NOMO-1 treated with dmso at 0.1 percent for 144 hours (cell line): Measurements from ENCODE around the gene TENM4.

Source experiments
- DNase-seq: peaks from one replicate; lab custom pipeline; 2025; ENCODE audit not compliant: unreplicated experiment; lab: John Stamatoyannopoulos, UW

The TENM4 gene

GRCh38 chr11:79440571-79441460, at the start of gene TENM4:
Gene TENM4 (minus strand): TSS chr11:79441030. CDS start chr11:79069944, 371,086 bp downstream.
- peak; percentile 61 for DNase-seq

GRCh38 chr11:79488286-79488685, 47.5 kb upstream of the TENM4 start:
- DNase-seq, result no peak

GRCh38 chr11:79487412-79487811, 46.6 kb upstream of the TENM4 start:
- DNase-seq, result peak; percentile 29

GRCh38 chr11:79486242-79486984, 45.6 kb upstream of the TENM4 start:
- no peak for DNase-seq

GRCh38 chr11:79485694-79486093, 44.9 kb upstream of the TENM4 start:
- DNase-seq, result no peak

GRCh38 chr11:79484872-79485271, 44.0 kb upstream of the TENM4 start:
- DNase-seq, result no peak

- DNase-seq, result peak; percentile 50
These were observed 42.0 kb upstream of the TENM4 start for GRCh38 chr11:79482800-79483199.

GRCh38 chr11:79481795-79482194, 41.0 kb upstream of the TENM4 start:
- peak; percentile 46 for DNase-seq

GRCh38 chr11:79480864-79481263, 40.0 kb upstream of the TENM4 start:
- DNase-seq, result no peak

- DNase-seq, result no peak
These were observed 32.1 kb upstream of the TENM4 start for GRCh38 chr11:79472819-79473529.

- no peak for DNase-seq
These were observed 30.4 kb upstream of the TENM4 start for GRCh38 chr11:79471071-79471844.

GRCh38 chr11:79470161-79470560, 29.3 kb upstream of the TENM4 start:
- DNase-seq, result no peak

- no peak for DNase-seq
These were observed 26.9 kb upstream of the TENM4 start for GRCh38 chr11:79467761-79468160.

GRCh38 chr11:79466411-79466810, 25.6 kb upstream of the TENM4 start:
- DNase-seq, result no peak

GRCh38 chr11:79465160-79465559, 24.3 kb upstream of the TENM4 start:
- no peak for DNase-seq

- peak; percentile 28 for DNase-seq
These were observed 21.1 kb upstream of the TENM4 start for GRCh38 chr11:79461666-79462645.

GRCh38 chr11:79461144-79461543, 20.3 kb upstream of the TENM4 start:
- no peak for DNase-seq

GRCh38 chr11:79458709-79459108, 17.9 kb upstream of the TENM4 start:
- DNase-seq, result peak; percentile 29

- no peak for DNase-seq
These were observed 15.7 kb upstream of the TENM4 start for GRCh38 chr11:79456501-79456900.

- DNase-seq, result no peak
These were observed 12.8 kb upstream of the TENM4 start for GRCh38 chr11:79453617-79454016.
